Measurements from ENCODE around the gene KCTD6. TPM values are rescaled to one million over a fixed set of nuclear protein-coding genes. Genes with fewer than 3 reads are reported as not detected.
A peak's percentile ranks its signal among the peaks of the same experiment; 100 is the strongest.

KCTD6 gene
- total RNA-seq, 1 donor from 2014 or later = 8.2 TPM

DNA sequence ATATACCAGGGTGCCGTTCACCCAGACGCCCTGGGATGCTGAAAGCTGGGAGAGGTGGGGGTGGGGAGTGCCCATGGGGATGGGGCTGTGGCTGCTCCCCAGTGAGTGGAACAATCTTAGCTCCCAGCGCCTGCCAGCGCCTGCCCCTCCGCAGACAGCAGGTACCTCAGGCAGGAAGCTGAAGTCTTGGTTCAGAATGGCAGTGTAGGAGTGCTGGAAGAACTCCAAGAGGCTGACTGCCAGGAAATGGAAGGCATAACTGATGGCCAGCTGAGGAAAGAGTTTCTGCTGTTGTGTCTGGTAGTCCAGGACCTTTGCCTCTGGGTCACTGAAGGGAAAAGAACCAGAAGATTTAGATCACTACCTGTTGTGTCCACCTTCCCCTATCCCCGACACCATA is 36.7 kb downstream of the KCTD6 start:
- no peak overlapping the region for H3K27ac ChIP-seq
- TF ChIP-seq, protein P1, sequence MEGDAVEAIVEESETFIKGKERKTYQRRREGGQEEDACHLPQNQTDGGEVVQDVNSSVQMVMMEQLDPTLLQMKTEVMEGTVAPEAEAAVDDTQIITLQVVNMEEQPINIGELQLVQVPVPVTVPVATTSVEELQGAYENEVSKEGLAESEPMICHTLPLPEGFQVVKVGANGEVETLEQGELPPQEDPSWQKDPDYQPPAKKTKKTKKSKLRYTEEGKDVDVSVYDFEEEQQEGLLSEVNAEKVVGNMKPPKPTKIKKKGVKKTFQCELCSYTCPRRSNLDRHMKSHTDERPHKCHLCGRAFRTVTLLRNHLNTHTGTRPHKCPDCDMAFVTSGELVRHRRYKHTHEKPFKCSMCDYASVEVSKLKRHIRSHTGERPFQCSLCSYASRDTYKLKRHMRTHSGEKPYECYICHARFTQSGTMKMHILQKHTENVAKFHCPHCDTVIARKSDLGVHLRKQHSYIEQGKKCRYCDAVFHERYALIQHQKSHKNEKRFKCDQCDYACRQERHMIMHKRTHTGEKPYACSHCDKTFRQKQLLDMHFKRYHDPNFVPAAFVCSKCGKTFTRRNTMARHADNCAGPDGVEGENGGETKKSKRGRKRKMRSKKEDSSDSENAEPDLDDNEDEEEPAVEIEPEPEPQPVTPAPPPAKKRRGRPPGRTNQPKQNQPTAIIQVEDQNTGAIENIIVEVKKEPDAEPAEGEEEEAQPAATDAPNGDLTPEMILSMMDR (IDR thresholded peaks at IDR 0.05) = no peak
- H3K9me3 ChIP-seq = no peaks in the 10 kb centered on the region
- no peaks in the 10 kb centered on the region for H3K4me1 ChIP-seq
- no peaks in the 10 kb centered on the region for H3K27me3 ChIP-seq
- intact Hi-C loops (cut with DNase I) = no loop called here
- ATAC-seq (peak; percentile 30), DNase-seq (no peak)
- no peak overlapping the region for H3K4me3 ChIP-seq
- H3K36me3 ChIP-seq = no peaks in the 10 kb centered on the region

- Histone ChIP-seq H3K27ac (no peak overlapping the region), H3K4me3 (no peak overlapping the region), H3K4me1 (no peaks in the 10 kb centered on the region), H3K36me3 (no peaks in the 10 kb centered on the region), H3K27me3 (no peaks in the 10 kb centered on the region), H3K9me3 (no peaks in the 10 kb centered on the region)
- TF ChIP-seq, protein P1 (IDR thresholded peaks at IDR 0.05) = no peak
- ATAC-seq = no peak
- intact Hi-C loops (cut with DNase I) = no loop called here
- DNase-seq = no peak
Measured at GRCh38 chr3:58529516-58530353, 37.8 kb downstream of the KCTD6 start.

GRCh38 chr3:58530354-58530865 is 38.5 kb downstream of the KCTD6 start:
- Histone ChIP-seq H3K36me3 (no peaks in the 10 kb centered on the region), H3K9me3 (no peaks in the 10 kb centered on the region), H3K4me1 (no peaks in the 10 kb centered on the region), H3K4me3 (no peak overlapping the region), H3K27ac (no peak overlapping the region), H3K27me3 (no peaks in the 10 kb centered on the region)
- DNase-seq (no peak), ATAC-seq (no peak)
- intact Hi-C loops (cut with DNase I) = no loop called here
- TF ChIP-seq, protein P1 (IDR thresholded peaks at IDR 0.05) = no peak

DNA sequence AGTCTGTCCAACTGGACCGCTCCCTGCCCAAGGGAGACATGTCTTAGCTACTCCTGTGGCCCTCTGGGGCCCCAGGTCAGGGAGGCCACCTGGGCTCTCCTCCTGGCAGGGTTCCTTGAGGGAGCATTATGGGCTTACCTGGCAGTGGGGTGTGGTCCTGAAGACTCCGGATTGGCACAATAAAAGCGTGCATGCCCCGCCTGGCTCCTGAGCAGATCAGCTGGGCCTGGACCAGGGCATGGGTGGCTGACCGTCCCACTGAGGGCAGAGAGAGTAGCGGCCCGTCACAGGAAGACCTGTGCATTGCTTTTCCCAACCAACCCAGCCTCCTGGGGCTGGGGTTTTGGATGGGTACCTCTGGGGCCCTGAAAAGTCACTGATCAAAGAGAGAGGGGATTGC is 39.7 kb downstream of the KCTD6 start:
- ATAC-seq = no peak
- intact Hi-C loops (cut with DNase I) = no loop called here
- Histone ChIP-seq H3K27ac (no peak overlapping the region), H3K36me3 (no peaks in the 10 kb centered on the region), H3K4me1 (peaks cover 11% of the 10 kb centered on the region), H3K9me3 (no peaks in the 10 kb centered on the region), H3K27me3 (no peaks in the 10 kb centered on the region), H3K4me3 (no peak overlapping the region)
- no peak for DNase-seq
- TF ChIP-seq, protein P1 (IDR thresholded peaks at IDR 0.05) = no peak

DNA sequence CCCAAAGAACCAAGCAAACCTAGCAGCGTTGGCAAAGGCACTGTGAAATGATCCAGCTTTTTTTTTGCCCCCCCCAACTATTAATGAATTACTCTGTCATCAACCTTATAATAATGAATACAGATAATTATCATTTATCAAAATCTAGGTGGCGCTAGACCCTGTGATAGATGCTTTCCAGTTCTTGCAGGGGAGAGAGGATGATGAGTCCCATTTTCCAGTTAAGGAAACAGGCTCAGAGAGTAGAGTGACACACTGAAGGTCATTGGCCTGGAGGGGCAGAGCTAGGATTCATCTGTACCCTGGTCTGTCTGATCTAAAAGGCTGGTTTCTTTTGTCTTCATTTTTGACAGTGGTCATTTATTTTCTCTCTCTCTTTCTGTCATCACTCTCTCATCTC is 40.1 kb downstream of the KCTD6 start:
- Histone ChIP-seq H3K27ac (no peak overlapping the region), H3K4me3 (no peak overlapping the region), H3K4me1 (peaks cover 13% of the 10 kb centered on the region), H3K36me3 (no peaks in the 10 kb centered on the region), H3K9me3 (no peaks in the 10 kb centered on the region), H3K27me3 (no peaks in the 10 kb centered on the region)
- no peak for DNase-seq
- no peak for ATAC-seq
- intact Hi-C loops (cut with DNase I) = no loop called here
- TF ChIP-seq, protein P1 (IDR thresholded peaks at IDR 0.05) = no peak

Measured in upper lobe of right lung (tissue), 1 donor.